ENCODE measurements around the gene C1QA. TPM values are rescaled to one million over a fixed set of nuclear protein-coding genes. Genes with fewer than 3 reads are reported as not detected.
"Not testable (repeated sequence)": the region's sequence is repeated elsewhere in the genome, so short reads cannot be mapped to it uniquely, and the experiment has no call there.

Gene C1QA
- total RNA-seq, 4 donors from 2014 or later, result 11.7 to 49.4 (median 28.1) TPM

DNA sequence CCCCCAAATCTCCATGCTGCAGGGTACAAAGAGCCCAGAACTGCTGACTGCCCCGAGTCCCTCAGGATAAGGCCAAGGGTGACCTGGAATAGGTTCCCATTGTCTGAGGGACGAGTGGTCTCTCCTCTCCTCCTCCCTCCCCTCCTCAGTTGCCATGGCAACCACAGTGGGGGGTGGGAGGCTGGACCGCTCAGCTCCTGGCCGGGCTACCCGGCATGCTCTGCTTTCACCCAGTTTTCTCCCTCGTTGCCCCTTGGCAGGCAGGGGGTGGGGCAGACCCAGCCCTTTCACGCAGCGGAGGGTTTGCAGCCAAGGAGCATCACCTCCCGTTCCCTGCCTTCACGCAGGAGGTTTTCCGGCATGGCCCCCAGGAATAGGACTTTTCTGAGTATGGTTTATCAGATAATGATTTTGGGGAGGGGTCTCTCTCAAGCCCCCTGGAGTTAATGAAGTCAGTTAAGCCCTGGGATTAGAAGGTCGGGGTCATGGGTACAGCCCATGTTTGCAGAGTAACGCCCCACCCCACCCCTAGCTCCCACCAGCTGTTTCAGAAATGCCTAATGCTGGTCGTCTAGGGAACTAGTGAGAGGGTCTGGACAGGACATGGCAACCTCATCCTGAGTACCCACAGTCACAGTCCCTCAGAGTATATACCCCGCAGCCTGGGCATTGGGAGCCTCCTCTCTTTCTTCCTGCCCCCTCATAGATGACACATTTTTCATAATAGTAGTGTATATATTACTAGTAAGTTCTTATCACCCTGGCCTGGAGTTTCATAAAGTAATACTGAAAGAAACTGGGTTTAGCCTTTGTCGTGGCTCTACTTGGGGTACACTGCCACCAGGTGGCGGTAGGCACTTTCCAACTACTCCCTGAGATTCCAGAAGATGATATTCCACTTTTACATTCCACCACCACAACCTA is 37.3 kb downstream of the C1QA start:
- 29 to 33% methylated on average over 17 of the region's 17 CpGs for WGBS, 2 donors

GRCh38 chr1:22674410-22674749 is 38.0 kb downstream of the C1QA start:
- DNase-seq (ENCODE audit: low spot score in 2 of 2), result no peak
- TF ChIP-seq CTCF (IDR thresholded peaks at IDR 0.05), result no peak
- TF ChIP-seq POLR2A (IDR thresholded peaks at IDR 0.05), result no peak
- WGBS, 2 donors, result 33 to 44% methylated on average over 1 of the region's 1 CpG
- no peak overlapping the region for H3K4me3 ChIP-seq (ENCODE audit: low read depth, poor library complexity, severe bottlenecking)
- intact Hi-C loops (cut with DNase I; ENCODE audit: low total_unique reads), result no loop called here

More for the DNA sequence above, 37.3 kb downstream of the C1QA start:
- intact Hi-C loops (cut with DNase I; ENCODE audit: low total_unique reads), result no loop called here
- no peak for DNase-seq (ENCODE audit: low spot score in 2 of 2)
- H3K4me3 ChIP-seq (ENCODE audit: low read depth, poor library complexity, severe bottlenecking), result no peak overlapping the region
- TF ChIP-seq POLR2A (IDR thresholded peaks at IDR 0.05), result no peak
- TF ChIP-seq CTCF (IDR thresholded peaks at IDR 0.05), result no peak

DNA sequence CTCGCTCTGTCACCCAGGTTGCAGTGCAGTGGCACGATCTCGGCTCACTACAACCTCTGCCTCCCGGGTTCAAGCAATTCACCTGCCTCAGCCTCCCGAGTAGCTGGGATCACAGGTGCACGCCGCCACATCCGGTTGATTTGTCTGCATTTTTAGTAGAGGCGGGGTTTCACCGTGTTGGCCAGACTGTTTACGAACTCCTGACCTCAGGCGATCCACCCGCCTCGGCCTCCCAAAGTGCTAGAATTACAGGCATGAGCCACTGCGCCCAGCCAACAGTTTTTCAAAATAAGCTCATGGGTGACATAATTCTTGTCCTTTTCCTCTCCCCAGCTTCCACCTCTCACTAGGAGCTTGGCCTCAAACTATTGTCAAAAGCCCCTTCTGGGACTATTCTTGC is 39.7 kb downstream of the C1QA start:
- DNase-seq (ENCODE audit: low spot score in 2 of 2); intact Hi-C loops (cut with DNase I; ENCODE audit: low total_unique reads); H3K4me3 ChIP-seq (ENCODE audit: low read depth, poor library complexity, severe bottlenecking): not testable (repeated sequence)
- WGBS, 2 donors, result 91 to 92% methylated on average over 15 of the region's 15 CpGs

- intact Hi-C loops (cut with DNase I; ENCODE audit: low total_unique reads), result no loop called here
- no peak for TF ChIP-seq CTCF (IDR thresholded peaks at IDR 0.05)
- TF ChIP-seq POLR2A (IDR thresholded peaks at IDR 0.05), result no peak
- DNase-seq (ENCODE audit: low spot score in 2 of 2), result no peak
- 74 to 83% methylated on average over 28 to 37 of the region's 37 CpGs for WGBS, 2 donors
- no peak overlapping the region for H3K4me3 ChIP-seq (ENCODE audit: low read depth, poor library complexity, severe bottlenecking)
These were observed 40.6 kb downstream of the C1QA start for GRCh38 chr1:22676916-22677583.

- no peak for DNase-seq (ENCODE audit: low spot score in 2 of 2)
- WGBS, 2 donors, result 69 to 75% methylated on average over 13 of the region's 13 CpGs
These were observed 41.8 kb downstream of the C1QA start for GRCh38 chr1:22677931-22678896.

More at GRCh38 chr1:22677931-22678896, 41.8 kb downstream of the C1QA start:
- no peak for TF ChIP-seq CTCF (IDR thresholded peaks at IDR 0.05)
- H3K4me3 ChIP-seq (ENCODE audit: low read depth, poor library complexity, severe bottlenecking), result no peak overlapping the region
- intact Hi-C loops (cut with DNase I; ENCODE audit: low total_unique reads), result no loop called here
